GM12878 (cell line): Measurements from ENCODE around the gene UCHL5. TPM values are rescaled to one million over a fixed set of nuclear protein-coding genes. Genes with fewer than 3 reads are reported as not detected.

Experiments used
- ATAC-seq: fragments of 200-7000 bp; cut with Tn5 transposase; 3 replicates; pipeline ENCODE4 v1.9.1; 2020; ENCODE audit warnings: mild to moderate bottlenecking, moderate library complexity
- BruUV-seq: library from RNA; stranded (reverse); fragments of 400-500 nt; replicated peaks from 2 replicates; lab custom pipeline; 2021; lab: Mats Ljungman, UMichigan
- CTCF ChIA-PET: fragments of 300-600 bp; sonication (Branson Sonifier 250); formaldehyde crosslinking; extraction: SDS; loops from one replicate; lab custom pipeline; 2021; ENCODE audit warnings: inconsistent platforms; lab: Yijun Ruan, JAX
- POLR2A ChIA-PET: fragments of 350-600 bp; formaldehyde crosslinking; extraction: SDS; loops from one replicate; lab custom pipeline; 2021; ENCODE audit warnings: inconsistent platforms; lab: Charles Lee
- RAD21 ChIA-PET: fragments of 300-600 bp; sonication (Branson Sonifier 250); formaldehyde crosslinking; loops from one replicate; lab custom pipeline; 2023; ENCODE audit warnings: antibody characterized with exemption; ENCODE audit not compliant: unreplicated experiment; lab: Charles Lee
- SMC1A ChIA-PET: fragments of 300-600 bp; sonication (Branson Sonifier 250); formaldehyde crosslinking; loops from one replicate; lab custom pipeline; 2023; ENCODE audit not compliant: unreplicated experiment, uncharacterized antibody; lab: Charles Lee
- DNase-seq: peaks from one replicate; pipeline ENCODE4 v3.0.0-alpha.2; 2011; ENCODE audit warnings: low read depth, low spot score
- FAIRE-seq: peaks from 3 replicates; lab custom pipeline; 2011; peaks lifted over from hg19 to GRCh38; lab: Jason Lieb, UNC
- H2AFZ ChIP-seq: 2 replicates; pipeline ENCODE4 v1.6.0; 2011; ENCODE audit warnings: low read depth, low read length, control low read depth; ENCODE audit not compliant: control insufficient read depth
- H3K27ac ChIP-seq: 2 replicates; pipeline ENCODE4 v1.5.1; 2011; ENCODE audit warnings: control low read depth; ENCODE audit not compliant: control insufficient read depth, insufficient read depth
- H3K27me3 ChIP-seq, 2 experiments: replicated peaks in 1 of 2; 2 replicates each; pipeline versions ENCODE4 v1.6.0 to v1.6.1; 2011; ENCODE audit warnings: low read length in 1 of 2; ENCODE audit not compliant: control insufficient read depth in 2 of 2, insufficient read depth in 2 of 2
- H3K36me3 ChIP-seq, 2 experiments: 2 replicates each; pipeline ENCODE4 v1.5.1; 2011; ENCODE audit warnings: low read length in 1 of 2; ENCODE audit not compliant: control insufficient read depth in 2 of 2, insufficient read depth in 2 of 2
- H3K4me1 ChIP-seq: 2 replicates; pipeline ENCODE4 v1.6.1; 2011; ENCODE audit warnings: mild to moderate bottlenecking, low read length, moderate library complexity, mixed read lengths; ENCODE audit not compliant: control insufficient read depth, insufficient read depth
- H3K4me2 ChIP-seq: 2 replicates; pipeline ENCODE4 v1.6.0; 2011; ENCODE audit warnings: control low read depth; ENCODE audit not compliant: control insufficient read depth, insufficient read depth
- H3K4me3 ChIP-seq: fragments of 200-600 bp; sonication (generic); 2 replicates; pipeline ENCODE4 v1.5.1; 2016
- H3K79me2 ChIP-seq: 2 replicates; pipeline ENCODE4 v1.6.0; 2011; ENCODE audit warnings: low read length; ENCODE audit not compliant: control insufficient read depth, insufficient read depth
- H3K9ac ChIP-seq: 2 replicates; pipeline ENCODE4 v1.8.0; 2011; ENCODE audit warnings: low read length, control low read depth, mixed read lengths; ENCODE audit not compliant: control insufficient read depth, insufficient read depth
- H3K9me3 ChIP-seq: replicated peaks from 3 replicates; pipeline ENCODE4 v1.5.1; 2011; ENCODE audit warnings: mild to moderate bottlenecking, low read length; ENCODE audit not compliant: control insufficient read depth, insufficient read depth
- H4K20me1 ChIP-seq: 2 replicates; pipeline ENCODE4 v1.6.0; 2011; ENCODE audit not compliant: control insufficient read depth, insufficient read depth
- GABPA ChIP-seq: IDR thresholded peaks from 2 replicates; pipeline ENCODE4 v1.6.1; 2014; ENCODE audit warnings: antibody characterized with exemption, low read depth, mild to moderate bottlenecking, inconsistent platforms
- KDM1A ChIP-seq: fragments of 200-600 bp; sonication (generic); IDR thresholded peaks from 2 replicates; pipeline ENCODE4 v1.6.1; 2016; ENCODE audit warnings: borderline replicate concordance
- LARP7 ChIP-seq: fragments of 450-650 bp; IDR thresholded peaks from 2 replicates; pipeline ENCODE4 v1.6.1; 2017; ENCODE audit warnings: mild to moderate bottlenecking
- PML ChIP-seq: IDR thresholded peaks from 2 replicates; pipeline ENCODE4 v1.6.1; 2012; ENCODE audit warnings: low read length, inconsistent platforms
- SPI1 ChIP-seq: IDR thresholded peaks from 2 replicates; pipeline ENCODE4 v1.6.1; 2011; ENCODE audit warnings: low read depth, mild to moderate bottlenecking, low read length, moderate library complexity, borderline replicate concordance; ENCODE audit not compliant: insufficient read depth
- WGBS: methylation state at CpG from one replicate; pipeline ENCODE4 v1.1.6; 2016; ENCODE audit warnings: low lambda C conversion rate; ENCODE audit not compliant: insufficient replicate concordance, insufficient coverage; ENCODE audit errors: missing lambda C conversion rate; 5-methylcytosine and 5-hydroxymethylcytosine counted together
- in situ Hi-C: fragments of 300-500 bp; cut with MboI; formaldehyde crosslinking; loops from 9 replicates; pipeline ENCODE4 v1.14.3; 2018; ENCODE audit warnings: mixed read lengths
- intact Hi-C: fragments of 100-400 bp; cut with micrococcal nuclease; formaldehyde crosslinking; loops from one replicate; pipeline ENCODE4 v1.14.2; 2022; ENCODE audit not compliant: unreplicated experiment
- polyA plus RNA-seq, 11 experiments: library from polyadenylated mRNA; depleted of rRNA in 4 of 11; unstranded in 6 of 11; stranded (reverse) in 5 of 11; fragments of >200 nt; fragmentation: Nextera tagmentation in 4 of 11; fragmentation: Illumina TruSeq in 1 of 11; extraction: Ambion mirVana in 4 of 11; extraction: Trizol in 1 of 11; gene quantifications; 1 replicate in 1 of 11; 2 replicates in 10 of 11; pipeline versions ENCODE4 v1.2.1 to v1.2.3, GENCODE V29; 2011 to 2016; ENCODE audit warnings: inconsistent platforms in 2 of 11, missing spikeins in 2 of 11, low read depth in 1 of 11
- total RNA-seq, 4 experiments: library from RNA; depleted of rRNA in 3 of 4; stranded (reverse); fragments of >200 nt in 3 of 4; fragmentation: Illumina TruSeq in 1 of 4; extraction: Trizol in 1 of 4; gene quantifications; 2 replicates each; pipeline versions ENCODE4 v1.2.1 to v1.2.3, GENCODE V29; 2013 to 2021
- TF ChIP-seq, protein P1 (sequence below): IDR thresholded peaks from 2 replicates; pipeline ENCODE4 v1.6.1; 2012; ENCODE audit warnings: improper control_type of control experiment, low read depth, low read length; ENCODE audit not compliant: insufficient replicate concordance
- TF ChIP-seq, protein P2 (sequence below): fragments of 450-650 bp; IDR thresholded peaks from 2 replicates; pipeline ENCODE4 v1.6.1; 2017; ENCODE audit warnings: mild to moderate bottlenecking, low read depth, inconsistent platforms; ENCODE audit not compliant: poor library complexity, severe bottlenecking

The UCHL5 gene
- total and polyA plus RNA-seq, 10 of the 15 experiments (the other 5 are each of a cell fraction or from before 2014, with no cell fraction given), result 30.1 to 179 (median 60.1) TPM

DNA sequence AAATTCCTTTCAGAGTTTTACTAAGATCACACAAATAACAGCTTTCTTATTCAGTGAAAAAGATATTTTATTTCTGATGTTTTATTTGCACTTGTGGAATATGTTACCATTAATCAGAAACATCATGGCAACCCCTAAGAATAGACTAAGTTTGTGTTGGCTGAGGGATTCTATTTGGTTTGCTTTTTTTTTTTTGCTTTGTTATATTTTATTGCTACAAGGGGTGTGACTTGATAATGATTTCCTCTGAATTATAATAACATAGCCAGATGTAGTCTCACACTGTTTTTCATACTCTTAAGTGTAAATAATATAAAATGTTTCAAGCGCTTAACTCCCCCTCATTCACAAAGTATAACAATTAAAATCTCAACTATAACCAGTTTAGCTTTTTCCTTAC lies 26.1 kb upstream of the UCHL5 start:
- BruUV-seq, result no TSS peak
- Histone ChIP-seq H3K9me3 (no peaks in the 10 kb centered on the region), H3K27me3 (no peaks in the 10 kb centered on the region), H3K36me3 (peaks cover 0 to 16% of the 10 kb centered on the region in 2 experiments; a peak in 3 of 4 replicates), H3K4me3 (no peak overlapping the region), H3K79me2 (no peaks in the 10 kb centered on the region), H3K4me2 (no peak overlapping the region), H3K4me1 (peaks cover 11% of the 10 kb centered on the region; the same call in 1 of the 2 replicates), H3K9ac (no peak overlapping the region), H4K20me1 (no peaks in the 10 kb centered on the region), H3K27ac (no peak overlapping the region)
- ChIA-PET CTCF (interaction anchor here (0.6 to 1.7 kb wide), 8 partner anchors 13 to 625 kb away, joined by 3 to 5 read pairs (median 4); no protein-coding TSS in a partner anchor), SMC1A (interaction anchor here (0.6 to 5.2 kb wide), 9 partner anchors 8 to 225 kb away, joined by 3 to 24 read pairs (median 4); no protein-coding TSS in a partner anchor), RAD21 (interaction anchor here (1.2 to 2.5 kb wide), 2 partner anchors 19 to 37 kb away, joined by 4 to 9 read pairs; partner anchors contain the start of genes CDC73 and GLRX2), POLR2A (interaction anchor here (0.6 to 1.3 kb wide), 3 partner anchors 9 to 19 kb away, joined by 3 to 4 read pairs (median 4); no protein-coding TSS in a partner anchor)
- intact Hi-C loops (no loop called here), in situ Hi-C loops (no loop called here)
- WGBS, result 96% methylated on average over 1 of the region's 1 CpG
- no peak for ATAC-seq
- no peak for DNase-seq
- TF ChIP-seq GABPA (no peak), LARP7 (no peak), PML (no peak), KDM1A (no peak), SPI1 (no peak)
- TF ChIP-seq, protein P1, sequence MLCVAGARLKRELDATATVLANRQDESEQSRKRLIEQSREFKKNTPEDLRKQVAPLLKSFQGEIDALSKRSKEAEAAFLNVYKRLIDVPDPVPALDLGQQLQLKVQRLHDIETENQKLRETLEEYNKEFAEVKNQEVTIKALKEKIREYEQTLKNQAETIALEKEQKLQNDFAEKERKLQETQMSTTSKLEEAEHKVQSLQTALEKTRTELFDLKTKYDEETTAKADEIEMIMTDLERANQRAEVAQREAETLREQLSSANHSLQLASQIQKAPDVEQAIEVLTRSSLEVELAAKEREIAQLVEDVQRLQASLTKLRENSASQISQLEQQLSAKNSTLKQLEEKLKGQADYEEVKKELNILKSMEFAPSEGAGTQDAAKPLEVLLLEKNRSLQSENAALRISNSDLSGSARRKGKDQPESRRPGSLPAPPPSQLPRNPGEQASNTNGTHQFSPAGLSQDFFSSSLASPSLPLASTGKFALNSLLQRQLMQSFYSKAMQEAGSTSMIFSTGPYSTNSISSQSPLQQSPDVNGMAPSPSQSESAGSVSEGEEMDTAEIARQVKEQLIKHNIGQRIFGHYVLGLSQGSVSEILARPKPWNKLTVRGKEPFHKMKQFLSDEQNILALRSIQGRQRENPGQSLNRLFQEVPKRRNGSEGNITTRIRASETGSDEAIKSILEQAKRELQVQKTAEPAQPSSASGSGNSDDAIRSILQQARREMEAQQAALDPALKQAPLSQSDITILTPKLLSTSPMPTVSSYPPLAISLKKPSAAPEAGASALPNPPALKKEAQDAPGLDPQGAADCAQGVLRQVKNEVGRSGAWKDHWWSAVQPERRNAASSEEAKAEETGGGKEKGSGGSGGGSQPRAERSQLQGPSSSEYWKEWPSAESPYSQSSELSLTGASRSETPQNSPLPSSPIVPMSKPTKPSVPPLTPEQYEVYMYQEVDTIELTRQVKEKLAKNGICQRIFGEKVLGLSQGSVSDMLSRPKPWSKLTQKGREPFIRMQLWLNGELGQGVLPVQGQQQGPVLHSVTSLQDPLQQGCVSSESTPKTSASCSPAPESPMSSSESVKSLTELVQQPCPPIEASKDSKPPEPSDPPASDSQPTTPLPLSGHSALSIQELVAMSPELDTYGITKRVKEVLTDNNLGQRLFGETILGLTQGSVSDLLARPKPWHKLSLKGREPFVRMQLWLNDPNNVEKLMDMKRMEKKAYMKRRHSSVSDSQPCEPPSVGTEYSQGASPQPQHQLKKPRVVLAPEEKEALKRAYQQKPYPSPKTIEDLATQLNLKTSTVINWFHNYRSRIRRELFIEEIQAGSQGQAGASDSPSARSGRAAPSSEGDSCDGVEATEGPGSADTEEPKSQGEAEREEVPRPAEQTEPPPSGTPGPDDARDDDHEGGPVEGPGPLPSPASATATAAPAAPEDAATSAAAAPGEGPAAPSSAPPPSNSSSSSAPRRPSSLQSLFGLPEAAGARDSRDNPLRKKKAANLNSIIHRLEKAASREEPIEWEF, result no peak
- TF ChIP-seq, protein P2, sequence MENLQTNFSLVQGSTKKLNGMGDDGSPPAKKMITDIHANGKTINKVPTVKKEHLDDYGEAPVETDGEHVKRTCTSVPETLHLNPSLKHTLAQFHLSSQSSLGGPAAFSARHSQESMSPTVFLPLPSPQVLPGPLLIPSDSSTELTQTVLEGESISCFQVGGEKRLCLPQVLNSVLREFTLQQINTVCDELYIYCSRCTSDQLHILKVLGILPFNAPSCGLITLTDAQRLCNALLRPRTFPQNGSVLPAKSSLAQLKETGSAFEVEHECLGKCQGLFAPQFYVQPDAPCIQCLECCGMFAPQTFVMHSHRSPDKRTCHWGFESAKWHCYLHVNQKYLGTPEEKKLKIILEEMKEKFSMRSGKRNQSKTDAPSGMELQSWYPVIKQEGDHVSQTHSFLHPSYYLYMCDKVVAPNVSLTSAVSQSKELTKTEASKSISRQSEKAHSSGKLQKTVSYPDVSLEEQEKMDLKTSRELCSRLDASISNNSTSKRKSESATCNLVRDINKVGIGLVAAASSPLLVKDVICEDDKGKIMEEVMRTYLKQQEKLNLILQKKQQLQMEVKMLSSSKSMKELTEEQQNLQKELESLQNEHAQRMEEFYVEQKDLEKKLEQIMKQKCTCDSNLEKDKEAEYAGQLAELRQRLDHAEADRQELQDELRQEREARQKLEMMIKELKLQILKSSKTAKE, result no peak
- TF ChIP-seq, all 136 proteins: peak for 0
- no peak for FAIRE-seq
- H2AFZ ChIP-seq, result no peak overlapping the region
